Measurements from ENCODE around the gene OR8K5. TPM values are rescaled to one million over a fixed set of nuclear protein-coding genes. Genes with fewer than 3 reads are reported as not detected.

The OR8K5 gene
- not detected for total RNA-seq

GRCh38 chr11:56160217-56160616 is at the start of gene OR8K5:
TSS of gene OR8K5 (minus strand) at chr11:56160317. CDS start at chr11:56160317, 0 bp downstream.
- WGBS, 2 donors, result 78 to 85% methylated on average over 3 of the region's 3 CpGs

GRCh38 chr11:56207790-56208189 is 47.7 kb upstream of the OR8K5 start:
- Histone ChIP-seq H3K27ac (no peak overlapping the region), H3K4me1 (no peaks in the 10 kb centered on the region), H3K27me3 (no peaks in the 10 kb centered on the region), H3K4me3 (no peak overlapping the region), H3K9me3 (peaks cover 0 to 6% (median 0%) of the 10 kb centered on the region in 4 donors), H3K36me3 (no peaks in the 10 kb centered on the region)
- no peak for DNase-seq (ENCODE audit: low spot score in 2 of 2)
- 51 to 59% methylated on average over 1 of the region's 1 CpG for WGBS, 2 donors
- TF ChIP-seq POLR2A (IDR thresholded peaks at IDR 0.05) (no peak), CTCF (IDR thresholded peaks at IDR 0.05) (no peak), EP300 (IDR thresholded peaks at IDR 0.05) (no peak)

More at GRCh38 chr11:56160217-56160616, at the start of gene OR8K5:
- H3K27me3 ChIP-seq, result no peaks in the 10 kb centered on the region
- no peaks in the 10 kb centered on the region for H3K36me3 ChIP-seq
- H3K4me3 ChIP-seq, result no peak within 1 kb of the TSS
- no peaks in the 10 kb centered on the region for H3K4me1 ChIP-seq
- no peak for DNase-seq (ENCODE audit: low spot score in 2 of 2)
- no peak for TF ChIP-seq POLR2A (IDR thresholded peaks at IDR 0.05)
- TF ChIP-seq CTCF (IDR thresholded peaks at IDR 0.05), result no peak
- TF ChIP-seq EP300 (IDR thresholded peaks at IDR 0.05), result no peak
- H3K27ac ChIP-seq, result no peak within 1 kb of the TSS
- peaks cover 0 to 10% (median 0%) of the 10 kb centered on the region in 4 donors for H3K9me3 ChIP-seq

- TF ChIP-seq POLR2A (IDR thresholded peaks at IDR 0.05) (no peak), CTCF (IDR thresholded peaks at IDR 0.05) (no peak), EP300 (IDR thresholded peaks at IDR 0.05) (no peak)
- WGBS, 2 donors, result 69 to 70% methylated on average over 2 of the region's 2 CpGs
- DNase-seq (ENCODE audit: low spot score in 2 of 2), result no peak
- no peaks in the 10 kb centered on the region for H3K27me3 ChIP-seq
- H3K36me3 ChIP-seq, result no peaks in the 10 kb centered on the region
- no peak overlapping the region for H3K4me3 ChIP-seq
- no peaks in the 10 kb centered on the region for H3K4me1 ChIP-seq
- H3K27ac ChIP-seq, result no peak overlapping the region
- H3K9me3 ChIP-seq, result no peaks in the 10 kb centered on the region
These were observed 37.2 kb upstream of the OR8K5 start for GRCh38 chr11:56197367-56197766.

GRCh38 chr11:56196705-56197104 is 36.6 kb upstream of the OR8K5 start:
- Histone ChIP-seq H3K27ac (no peak overlapping the region), H3K4me3 (no peak overlapping the region), H3K27me3 (no peaks in the 10 kb centered on the region), H3K4me1 (no peaks in the 10 kb centered on the region), H3K9me3 (no peaks in the 10 kb centered on the region), H3K36me3 (no peaks in the 10 kb centered on the region)
- TF ChIP-seq EP300 (IDR thresholded peaks at IDR 0.05) (no peak), POLR2A (IDR thresholded peaks at IDR 0.05) (no peak), CTCF (IDR thresholded peaks at IDR 0.05) (no peak)
- 74 to 76% methylated on average over 3 of the region's 3 CpGs for WGBS, 2 donors
- no peak for DNase-seq (ENCODE audit: low spot score in 2 of 2)

- Histone ChIP-seq H3K36me3 (no peaks in the 10 kb centered on the region), H3K9me3 (peaks cover 0 to 13% (median 0%) of the 10 kb centered on the region in 4 donors), H3K27me3 (no peaks in the 10 kb centered on the region), H3K27ac (no peak overlapping the region), H3K4me1 (no peaks in the 10 kb centered on the region), H3K4me3 (no peak overlapping the region)
- 85 to 86% methylated on average over 3 of the region's 3 CpGs for WGBS, 2 donors
- TF ChIP-seq POLR2A (IDR thresholded peaks at IDR 0.05) (no peak), CTCF (IDR thresholded peaks at IDR 0.05) (no peak), EP300 (IDR thresholded peaks at IDR 0.05) (no peak)
- DNase-seq (ENCODE audit: low spot score in 2 of 2), result no peak
These were observed 28.5 kb upstream of the OR8K5 start for GRCh38 chr11:56188602-56189001.
